IMR-90 (cell line): ENCODE data around the gene TUBGCP3. TPM values are rescaled to one million over a fixed set of nuclear protein-coding genes. Genes with fewer than 3 reads are reported as not detected.

Experiments
- ATAC-seq: fragments of 200-7000 bp; cut with Tn5 transposase; 2 replicates; pipeline ENCODE4 v1.9.1; 2020; ENCODE audit warnings: low read depth, mild to moderate bottlenecking, moderate library complexity
- BruUV-seq: library from RNA; stranded (reverse); fragments of 400-500 nt; replicated peaks from 2 replicates; lab custom pipeline; 2021; lab: Mats Ljungman, UMichigan
- CTCF ChIA-PET: fragments of 300-600 bp; formaldehyde crosslinking; extraction: SDS; loops from one replicate; lab custom pipeline; 2021; ENCODE audit warnings: antibody characterized with exemption; lab: Yijun Ruan, JAX
- POLR2A ChIA-PET: fragments of 300-600 bp; sonication (Branson Sonifier 250); formaldehyde crosslinking; loops from one replicate; lab custom pipeline; 2022; ENCODE audit warnings: antibody characterized with exemption; ENCODE audit not compliant: unreplicated experiment; lab: Charles Lee
- DNase-seq: peaks from one replicate; pipeline ENCODE4 v3.0.0; 2013
- H2AFZ ChIP-seq: replicated peaks from 2 replicates; pipeline ENCODE3; 2013; ENCODE audit warnings: low read length, mild to moderate bottlenecking; ENCODE audit not compliant: poor library complexity
- H2AK5ac ChIP-seq: 2 replicates; pipeline ENCODE4 v1.6.1; 2013; ENCODE audit warnings: low read depth, low read length, inconsistent platforms
- H2AK9ac ChIP-seq: replicated peaks from 2 replicates; pipeline ENCODE3; 2013; ENCODE audit warnings: mild to moderate bottlenecking, low read depth, low read length, moderate library complexity; ENCODE audit not compliant: poor library complexity
- H2BK120ac ChIP-seq: 2 replicates; pipeline ENCODE4 v1.6.1; 2013; ENCODE audit warnings: low read depth, low read length, inconsistent platforms
- H2BK15ac ChIP-seq: 3 replicates; pipeline ENCODE4 v1.6.1; 2013; ENCODE audit warnings: low read depth, low read length, inconsistent platforms
- H2BK20ac ChIP-seq: 2 replicates; pipeline ENCODE4 v1.6.1; 2013; ENCODE audit warnings: low read depth, mild to moderate bottlenecking, inconsistent platforms, low read length, moderate library complexity
- H2BK5ac ChIP-seq: 2 replicates; pipeline ENCODE4 v1.6.1; 2013; ENCODE audit warnings: mild to moderate bottlenecking, low read depth, low read length, inconsistent platforms; ENCODE audit not compliant: poor library complexity, severe bottlenecking
- H3K14ac ChIP-seq: replicated peaks from 2 replicates; pipeline ENCODE4 v1.6.1; 2013; ENCODE audit warnings: low read depth, low read length, inconsistent platforms
- H3K18ac ChIP-seq: 2 replicates; pipeline ENCODE4 v1.6.1; 2013; ENCODE audit warnings: low read depth, low read length, control low read depth
- H3K23ac ChIP-seq: 2 replicates; pipeline ENCODE4 v1.6.1; 2013; ENCODE audit warnings: low read depth, low read length, inconsistent platforms
- H3K27ac ChIP-seq: 2 replicates; pipeline ENCODE4 v1.5.1; 2013; ENCODE audit warnings: mild to moderate bottlenecking, control low read depth, low read length; ENCODE audit not compliant: insufficient read depth
- H3K27me3 ChIP-seq: 2 replicates; pipeline ENCODE4 v1.6.1; 2013; ENCODE audit warnings: low read length; ENCODE audit not compliant: control insufficient read depth, insufficient read depth
- H3K36me3 ChIP-seq: 2 replicates; pipeline ENCODE4 v1.6.1; 2013; ENCODE audit warnings: low read length, mixed read lengths; ENCODE audit not compliant: control insufficient read depth, insufficient read depth
- H3K4ac ChIP-seq: 2 replicates; pipeline ENCODE4 v1.6.1; 2013; ENCODE audit warnings: low read depth, low read length, inconsistent platforms
- H3K4me1 ChIP-seq: 2 replicates; pipeline ENCODE4 v1.6.1; 2013; ENCODE audit warnings: low read length, mixed read lengths; ENCODE audit not compliant: control insufficient read depth, insufficient read depth
- H3K4me2 ChIP-seq: 2 replicates; pipeline ENCODE4 v1.6.1; 2013; ENCODE audit warnings: low read depth, mild to moderate bottlenecking, control low read depth, low read length, moderate library complexity
- H3K4me3 ChIP-seq: 2 replicates; pipeline ENCODE4 v1.5.1; 2013; ENCODE audit warnings: low read depth, mild to moderate bottlenecking, control low read depth, low read length, moderate library complexity; ENCODE audit not compliant: insufficient read depth
- H3K56ac ChIP-seq: 2 replicates; pipeline ENCODE4 v1.6.1; 2013; ENCODE audit warnings: low read length, inconsistent platforms; ENCODE audit not compliant: insufficient read depth; ENCODE audit errors: extremely low read depth
- H3K79me1 ChIP-seq, 2 experiments: 2 replicates each; pipeline ENCODE4 v1.6.1; 2013; ENCODE audit warnings: low read length in 2 of 2, inconsistent platforms in 1 of 2, low read depth in 1 of 2
- H3K9ac ChIP-seq: 2 replicates; pipeline ENCODE4 v1.6.1; 2013; ENCODE audit warnings: low read depth, low read length, control low read depth
- H3K9me1 ChIP-seq: 2 replicates; pipeline ENCODE4 v1.6.1; 2013; ENCODE audit warnings: low read length, inconsistent platforms; ENCODE audit not compliant: insufficient read depth
- H3K9me3 ChIP-seq: 2 replicates; pipeline ENCODE4 v1.6.1; 2013; ENCODE audit warnings: low read length; ENCODE audit not compliant: control insufficient read depth, insufficient read depth
- H4K20me1 ChIP-seq: 2 replicates; pipeline ENCODE4 v1.6.1; 2013; ENCODE audit warnings: low read length, inconsistent platforms; ENCODE audit not compliant: insufficient read depth
- H4K5ac ChIP-seq: 2 replicates; pipeline ENCODE4 v1.6.1; 2013; ENCODE audit warnings: mild to moderate bottlenecking, low read depth, low read length, control low read depth
- H4K8ac ChIP-seq, 2 experiments: 2 replicates each; pipeline ENCODE4 v1.6.1; 2013; ENCODE audit warnings: low read depth in 2 of 2, low read length in 2 of 2, control low read depth in 1 of 2, inconsistent platforms in 1 of 2
- H4K91ac ChIP-seq: 2 replicates; pipeline ENCODE4 v1.6.1; 2013; ENCODE audit warnings: low read depth, low read length, inconsistent platforms; ENCODE audit not compliant: insufficient read depth
- BHLHE40 ChIP-seq: fragments of 150-350 bp; IDR thresholded peaks from 2 replicates; pipeline ENCODE4 v1.6.1; 2016; ENCODE audit warnings: mild to moderate bottlenecking, low read depth, low read length
- CEBPB ChIP-seq: IDR thresholded peaks from 2 replicates; pipeline ENCODE4 v1.6.1; 2012; ENCODE audit warnings: low read depth, low read length, improper control_type of control experiment
- CHD1 ChIP-seq: IDR thresholded peaks from 2 replicates; pipeline ENCODE4 v1.6.1; 2012; ENCODE audit warnings: low read depth, low read length, improper control_type of control experiment
- ELK1 ChIP-seq: fragments of 150-350 bp; IDR thresholded peaks from 2 replicates; pipeline ENCODE4 v1.6.1; 2016; ENCODE audit warnings: low read depth, mild to moderate bottlenecking, low read length, moderate library complexity, borderline replicate concordance
- FOS ChIP-seq: fragments of 150-350 bp; IDR thresholded peaks from 2 replicates; pipeline ENCODE4 v1.6.1; 2016; ENCODE audit warnings: low read depth, low read length
- MAFK ChIP-seq: IDR thresholded peaks from 2 replicates; pipeline ENCODE4 v1.6.1; 2012; ENCODE audit warnings: low read depth, low read length, improper control_type of control experiment
- MAZ ChIP-seq: IDR thresholded peaks from 2 replicates; pipeline ENCODE4 v1.6.1; 2012; ENCODE audit warnings: low read depth, mild to moderate bottlenecking, low read length, improper control_type of control experiment, moderate library complexity, borderline replicate concordance
- MXI1 ChIP-seq: IDR thresholded peaks from 2 replicates; pipeline ENCODE4 v1.6.1; 2012; ENCODE audit warnings: low read depth, mild to moderate bottlenecking, low read length, moderate library complexity, borderline replicate concordance
- NFE2L2 ChIP-seq: fragments of 150-350 bp; IDR thresholded peaks from 2 replicates; pipeline ENCODE4 v1.6.1; 2016; ENCODE audit warnings: low read depth, mild to moderate bottlenecking, low read length
- RAD21 ChIP-seq: IDR thresholded peaks from 2 replicates; pipeline ENCODE4 v1.6.1; 2012; ENCODE audit warnings: low read length, improper control_type of control experiment
- RCOR1 ChIP-seq: IDR thresholded peaks from 2 replicates; pipeline ENCODE4 v1.6.1; 2012; ENCODE audit warnings: mild to moderate bottlenecking, low read length, improper control_type of control experiment; ENCODE audit not compliant: insufficient replicate concordance
- RFX5 ChIP-seq: IDR thresholded peaks from 2 replicates; pipeline ENCODE4 v1.8.0; 2012; ENCODE audit warnings: low read depth, mild to moderate bottlenecking, low read length, moderate library complexity
- SMC3 ChIP-seq: fragments of 150-350 bp; IDR thresholded peaks from 2 replicates; pipeline ENCODE4 v1.6.1; 2016; ENCODE audit warnings: low read depth, mild to moderate bottlenecking, antibody characterized with exemption, low read length, moderate library complexity
- USF2 ChIP-seq: fragments of 150-350 bp; IDR thresholded peaks from 2 replicates; pipeline ENCODE4 v1.6.1; 2017; ENCODE audit warnings: mild to moderate bottlenecking, antibody characterized with exemption, low read length, low read depth
- WGBS, 2 experiments: methylation state at CpG; one replicate each; pipeline versions ENCODE4 v1.1.5 to v1.1.7; 2013; ENCODE audit warnings: missing lambda C conversion rate in 2 of 2; ENCODE audit not compliant: insufficient read length in 1 of 2; ENCODE audit errors: extremely low coverage in 2 of 2; 5-methylcytosine and 5-hydroxymethylcytosine counted together
- dilution Hi-C: fragments of 300-500 bp; cut with HindIII; formaldehyde crosslinking; loops from one replicate; pipeline ENCODE4 v1.14.3; 2018; ENCODE audit warnings: low sequenced_read_pairs; ENCODE audit not compliant: unreplicated experiment
- in situ Hi-C: fragments of 300-500 bp; cut with MboI; formaldehyde crosslinking; loops from 3 replicates; pipeline ENCODE4 v1.14.3; 2019; ENCODE audit warnings: low sequenced_read_pairs, inconsistent platforms, mixed read lengths
- intact Hi-C: fragments of 100-400 bp; cut with micrococcal nuclease; formaldehyde crosslinking; loops from 2 replicates; pipeline ENCODE4 v1.10.0; 2022
- polyA plus RNA-seq, 3 experiments: library from polyadenylated mRNA; depleted of rRNA; stranded (reverse); fragments of >200 nt; gene quantifications; 2 replicates each; pipeline ENCODE4 v1.2.3, GENCODE V29; 2012; ENCODE audit warnings: low replicate concordance in 1 of 3
- total RNA-seq: library from RNA; depleted of rRNA; stranded (reverse); fragments of >200 nt; gene quantifications from 2 replicates; pipeline ENCODE4 v1.2.3, GENCODE V29; 2012

The TUBGCP3 gene
- total and polyA plus RNA-seq, 2 of the 4 experiments (the other 2 are of a cell fraction): 16.0 to 17.8 TPM

- H2BK15ac ChIP-seq: no peak overlapping the region
- H3K4ac ChIP-seq: no peak overlapping the region
- DNase-seq (no peak), ATAC-seq (no peak)
- H3K4me1 ChIP-seq: no peaks in the 10 kb centered on the region
- H4K91ac ChIP-seq: no peak overlapping the region
- no peak overlapping the region for H2AK9ac ChIP-seq
- no peak overlapping the region for H3K27ac ChIP-seq
- peaks cover 13% of the 10 kb centered on the region for H3K36me3 ChIP-seq
- H3K14ac ChIP-seq: no peak overlapping the region
- in situ Hi-C loops (no loop called here), intact Hi-C loops (loop anchor here (10.0 kb wide), 1 partner anchor 89 kb away; no protein-coding TSS in a partner anchor), dilution Hi-C loops (no loop called here)
- H3K9ac ChIP-seq: no peak overlapping the region
- TF ChIP-seq MXI1: no peak
- TF ChIP-seq ELK1: no peak
- TF ChIP-seq SMC3: no peak
- no peak for TF ChIP-seq RCOR1
- TF ChIP-seq USF2: no peak
- no peak for TF ChIP-seq NFE2L2
- no peak for TF ChIP-seq CEBPB
- no peak for TF ChIP-seq MAZ
- no peak for TF ChIP-seq FOS
- no peak for TF ChIP-seq RAD21
- TF ChIP-seq CHD1: no peak
- no peak for TF ChIP-seq RFX5
- no peak for TF ChIP-seq MAFK
- TF ChIP-seq BHLHE40: no peak
- no peak overlapping the region for H2AFZ ChIP-seq
- H4K5ac ChIP-seq: no peak overlapping the region
- peaks cover 0 to 3% of the 10 kb centered on the region in 2 experiments; a peak in 1 of 4 replicates for H3K79me1 ChIP-seq
- H3K18ac ChIP-seq: no peak overlapping the region
- no peak overlapping the region for H3K23ac ChIP-seq
- H2AK5ac ChIP-seq: no peak overlapping the region
- no peak overlapping the region for H3K56ac ChIP-seq
- no peak overlapping the region for H2BK120ac ChIP-seq
- BruUV-seq: no TSS peak
- WGBS, 2 experiments: 100% methylated on average over 2 of the region's 13 CpGs; no CpG with 5 or more reads in 1 of the 2 experiments
- no peak overlapping the region for H3K4me3 ChIP-seq
- CTCF ChIA-PET: no interaction called here
- peaks cover 3% of the 10 kb centered on the region; the same call in 1 of the 2 replicates for H3K9me1 ChIP-seq
- no peak overlapping the region for H3K4me2 ChIP-seq
- no peak overlapping the region for H2BK20ac ChIP-seq
- no peak overlapping the region for H4K8ac ChIP-seq
- no peaks in the 10 kb centered on the region for H4K20me1 ChIP-seq
- POLR2A ChIA-PET: no interaction called here
- no peak overlapping the region for H2BK5ac ChIP-seq
- H3K9me3 ChIP-seq: no peaks in the 10 kb centered on the region
- no peaks in the 10 kb centered on the region for H3K27me3 ChIP-seq
These were observed 71.7 kb downstream of the TUBGCP3 start for GRCh38 chr13:112516218-112516617.
